Measurements from ENCODE around the gene CPLX3. TPM values are rescaled to one million over a fixed set of nuclear protein-coding genes. Genes with fewer than 3 reads are reported as not detected.

CPLX3 gene
- total RNA-seq, 1 donor from 2014 or later = not detected

DNA sequence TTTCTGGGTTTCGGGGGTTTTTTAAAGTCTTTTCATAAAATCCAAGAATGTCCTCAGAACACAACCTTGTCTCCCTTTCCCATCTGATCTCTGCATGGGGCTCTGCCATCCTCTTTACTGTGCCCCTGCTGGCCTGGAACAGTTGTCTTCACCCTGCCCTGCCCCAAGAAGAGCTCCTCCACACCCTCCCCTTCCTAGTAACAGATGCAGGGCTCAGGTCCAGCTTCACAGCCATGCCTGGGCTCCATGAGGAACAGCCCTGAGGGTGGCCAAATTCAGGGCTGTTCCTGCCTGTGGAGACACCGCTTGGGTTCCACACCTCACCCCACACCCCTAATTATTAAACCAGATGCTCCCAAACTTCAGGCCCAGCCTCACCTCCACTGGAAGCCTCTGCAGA, 29.4 kb downstream of the CPLX3 start:
- Mint-ChIP-seq H3K4me1 (ENCODE audit: unreplicated experiment) (peaks cover 9% of the 10 kb centered on the region), H3K27me3 (no peaks in the 10 kb centered on the region), H3K36me3 (peaks cover 3% of the 10 kb centered on the region), H3K4me3 (no peak overlapping the region), H3K9me3 (no peaks in the 10 kb centered on the region), H3K27ac (no peak overlapping the region)
- TF ChIP-seq, protein P1, sequence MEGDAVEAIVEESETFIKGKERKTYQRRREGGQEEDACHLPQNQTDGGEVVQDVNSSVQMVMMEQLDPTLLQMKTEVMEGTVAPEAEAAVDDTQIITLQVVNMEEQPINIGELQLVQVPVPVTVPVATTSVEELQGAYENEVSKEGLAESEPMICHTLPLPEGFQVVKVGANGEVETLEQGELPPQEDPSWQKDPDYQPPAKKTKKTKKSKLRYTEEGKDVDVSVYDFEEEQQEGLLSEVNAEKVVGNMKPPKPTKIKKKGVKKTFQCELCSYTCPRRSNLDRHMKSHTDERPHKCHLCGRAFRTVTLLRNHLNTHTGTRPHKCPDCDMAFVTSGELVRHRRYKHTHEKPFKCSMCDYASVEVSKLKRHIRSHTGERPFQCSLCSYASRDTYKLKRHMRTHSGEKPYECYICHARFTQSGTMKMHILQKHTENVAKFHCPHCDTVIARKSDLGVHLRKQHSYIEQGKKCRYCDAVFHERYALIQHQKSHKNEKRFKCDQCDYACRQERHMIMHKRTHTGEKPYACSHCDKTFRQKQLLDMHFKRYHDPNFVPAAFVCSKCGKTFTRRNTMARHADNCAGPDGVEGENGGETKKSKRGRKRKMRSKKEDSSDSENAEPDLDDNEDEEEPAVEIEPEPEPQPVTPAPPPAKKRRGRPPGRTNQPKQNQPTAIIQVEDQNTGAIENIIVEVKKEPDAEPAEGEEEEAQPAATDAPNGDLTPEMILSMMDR (conservative IDR thresholded peaks at IDR 0.05) = no peak
- no peak for DNase-seq (ENCODE audit: extremely low spot score, unreplicated experiment)

DNA sequence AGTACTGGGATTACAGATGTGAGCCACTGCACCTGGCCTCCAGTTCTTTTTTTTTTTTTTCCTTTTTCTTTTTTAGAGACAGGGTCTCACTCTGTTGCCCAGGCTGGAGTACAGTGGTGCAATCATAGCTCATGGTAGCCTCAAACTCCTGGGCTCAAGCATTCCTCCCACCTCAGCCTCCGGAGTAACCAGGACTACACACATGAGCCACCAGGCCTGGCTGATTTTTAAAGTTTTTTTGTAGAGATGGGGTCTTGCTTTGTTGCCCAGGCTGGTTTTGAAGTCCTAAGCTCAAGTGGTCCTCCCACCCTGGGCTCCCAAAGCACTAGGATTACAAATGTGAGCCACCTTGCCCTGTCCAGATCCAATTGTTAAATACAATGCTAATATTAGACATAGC, 30.1 kb downstream of the CPLX3 start:
- Mint-ChIP-seq H3K4me1 (ENCODE audit: unreplicated experiment) (peaks cover 9% of the 10 kb centered on the region), H3K9me3 (no peaks in the 10 kb centered on the region), H3K27ac (no peak overlapping the region), H3K4me3 (no peak overlapping the region), H3K27me3 (no peaks in the 10 kb centered on the region), H3K36me3 (peaks cover 3% of the 10 kb centered on the region)
- DNase-seq (ENCODE audit: extremely low spot score, unreplicated experiment) = no peak
- TF ChIP-seq, protein P1 (conservative IDR thresholded peaks at IDR 0.05) = no peak

DNA sequence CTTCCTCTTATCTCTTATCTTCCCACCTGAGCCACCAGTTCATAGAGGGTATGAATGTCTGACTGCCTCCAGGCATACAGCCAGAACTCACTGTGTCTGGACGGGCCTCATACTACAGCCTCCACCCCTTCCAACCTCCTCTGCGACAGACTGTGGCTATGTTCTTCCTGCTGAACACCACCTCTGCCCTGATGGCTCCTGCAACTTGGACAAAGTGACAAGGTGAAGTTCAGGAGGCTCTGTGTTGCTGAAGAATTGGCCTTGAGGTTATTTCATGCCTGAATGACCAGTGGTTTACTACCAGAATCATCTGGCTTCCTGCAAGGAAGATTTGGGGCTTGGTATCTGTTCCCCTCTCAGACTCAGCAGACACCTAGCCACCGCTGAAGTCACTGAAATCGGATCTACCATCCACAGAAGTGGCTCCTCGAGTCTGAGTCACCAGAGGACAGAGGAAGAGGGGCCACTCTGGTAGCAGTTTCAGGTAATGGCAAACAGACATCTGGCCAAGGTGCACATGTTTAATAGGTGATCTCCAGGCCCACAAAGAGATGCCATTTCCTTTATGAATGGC, 30.7 kb downstream of the CPLX3 start:
- H3K9me3 Mint-ChIP-seq = no peaks in the 10 kb centered on the region
- H3K27ac Mint-ChIP-seq = peak overlapping the region; percentile 73
- no peaks in the 10 kb centered on the region for H3K27me3 Mint-ChIP-seq
- H3K4me1 Mint-ChIP-seq (ENCODE audit: unreplicated experiment) = peaks cover 9% of the 10 kb centered on the region
- H3K4me3 Mint-ChIP-seq = no peak overlapping the region
- peaks cover 3% of the 10 kb centered on the region for H3K36me3 Mint-ChIP-seq
- DNase-seq (ENCODE audit: extremely low spot score, unreplicated experiment) = no peak
- TF ChIP-seq, protein P1 (conservative IDR thresholded peaks at IDR 0.05) = no peak

DNA sequence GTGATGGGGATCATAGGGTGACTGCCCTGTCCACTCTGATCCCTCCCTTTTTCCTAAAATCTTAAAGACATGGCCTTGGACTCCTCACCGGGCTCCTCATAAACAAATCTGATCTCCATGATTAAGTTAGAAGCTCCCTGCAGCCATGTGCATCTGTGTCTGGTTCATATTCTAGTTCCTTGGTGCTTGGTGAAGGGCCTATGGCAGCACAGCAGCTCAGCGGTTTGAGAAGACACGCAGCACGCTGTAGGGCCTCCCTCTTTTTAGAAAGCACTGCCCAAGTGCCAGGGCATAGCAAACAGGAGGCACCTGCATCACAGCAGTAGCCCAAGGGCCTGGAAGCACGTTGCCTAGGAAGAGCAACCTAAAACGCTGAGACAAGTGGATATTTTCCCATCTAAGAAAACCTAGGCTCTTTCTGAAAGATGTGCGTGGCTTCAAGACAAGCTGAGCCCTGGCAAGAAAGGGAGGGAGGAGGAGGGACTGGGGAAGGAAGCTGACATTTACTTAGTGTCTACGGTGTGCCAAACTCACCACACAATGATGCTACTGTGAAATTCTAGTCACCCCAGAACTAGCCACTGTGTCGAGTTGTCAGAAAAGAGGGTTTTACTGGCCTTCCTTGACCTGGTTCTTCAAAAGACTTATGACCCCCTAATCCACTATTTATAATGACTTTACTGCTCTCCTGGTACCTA, 31.4 kb downstream of the CPLX3 start:
- peak overlapping the region; percentile 26 for H3K27ac Mint-ChIP-seq
- H3K36me3 Mint-ChIP-seq = peaks cover 3% of the 10 kb centered on the region
- H3K4me3 Mint-ChIP-seq = no peak overlapping the region
- TF ChIP-seq, protein P1 (conservative IDR thresholded peaks at IDR 0.05) = no peak
- H3K27me3 Mint-ChIP-seq = no peaks in the 10 kb centered on the region
- H3K9me3 Mint-ChIP-seq = no peaks in the 10 kb centered on the region
- DNase-seq (ENCODE audit: extremely low spot score, unreplicated experiment) = no peak
- H3K4me1 Mint-ChIP-seq (ENCODE audit: unreplicated experiment) = peaks cover 9% of the 10 kb centered on the region

DNA sequence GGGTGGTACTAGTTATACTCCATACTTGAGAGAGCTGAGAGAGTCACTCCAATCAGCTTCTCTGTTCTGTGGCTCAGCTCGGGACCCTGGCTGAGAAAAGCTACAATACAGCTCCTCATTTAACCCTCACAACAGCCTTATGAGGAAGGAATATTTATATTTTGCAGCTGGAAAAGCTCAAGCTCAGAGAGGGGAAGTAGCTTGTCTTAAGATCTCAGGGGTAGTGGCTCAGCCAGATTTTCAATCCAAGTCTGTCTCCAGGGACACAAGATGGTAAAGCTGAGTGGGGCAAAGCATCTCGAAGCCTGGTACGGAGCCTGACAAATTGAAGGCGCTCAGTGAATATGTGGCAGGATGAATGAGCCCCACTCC, 31.9 kb downstream of the CPLX3 start:
- Mint-ChIP-seq H3K27me3 (no peaks in the 10 kb centered on the region), H3K9me3 (no peaks in the 10 kb centered on the region), H3K27ac (peak overlapping the region; percentile 26), H3K36me3 (peaks cover 3% of the 10 kb centered on the region), H3K4me1 (ENCODE audit: unreplicated experiment) (peaks cover 9% of the 10 kb centered on the region), H3K4me3 (no peak overlapping the region)
- no peak for DNase-seq (ENCODE audit: extremely low spot score, unreplicated experiment)
- TF ChIP-seq, protein P1 (conservative IDR thresholded peaks at IDR 0.05) = no peak

Measured in type B pancreatic cell (in vitro differentiated cells).